NOMO-1 (cell line): ENCODE data around the gene ERBB4.

Source experiments
- DNase-seq, 2 experiments: peaks; one replicate each; lab custom pipeline; 2025; ENCODE audit not compliant: unreplicated experiment in 2 of 2; lab: John Stamatoyannopoulos, UW

ERBB4 gene

DNA sequence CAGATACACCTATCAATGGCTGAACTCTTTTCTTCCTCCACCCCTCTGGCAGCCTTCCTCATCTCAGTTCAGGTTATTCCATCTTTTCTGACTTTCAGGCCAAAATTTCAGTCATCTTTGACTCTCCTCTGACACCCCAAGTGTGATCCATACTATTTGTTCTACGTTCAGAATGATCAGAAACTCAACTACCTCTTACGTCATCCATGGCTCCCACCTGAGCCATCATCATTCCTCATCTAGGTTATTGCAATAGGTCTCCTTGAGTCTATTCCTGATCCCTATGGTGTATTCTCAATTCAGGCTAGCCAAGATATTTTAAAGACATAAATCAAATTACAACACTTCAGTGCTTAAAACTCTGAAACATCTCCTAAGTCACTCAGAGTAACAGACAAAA lies 589.7 kb downstream of the ERBB4 start:
- no peak for DNase-seq

GRCh38 chr2:211946960-211947359 lies 591.6 kb downstream of the ERBB4 start:
- DNase-seq = no peak

- no peak for DNase-seq
Measured at GRCh38 chr2:211944572-211944971, 594.0 kb downstream of the ERBB4 start.

GRCh38 chr2:211942153-211942552 lies 596.4 kb downstream of the ERBB4 start:
- DNase-seq = no peak

- no peak for DNase-seq
Measured at GRCh38 chr2:211941216-211941747, 597.3 kb downstream of the ERBB4 start.

DNA sequence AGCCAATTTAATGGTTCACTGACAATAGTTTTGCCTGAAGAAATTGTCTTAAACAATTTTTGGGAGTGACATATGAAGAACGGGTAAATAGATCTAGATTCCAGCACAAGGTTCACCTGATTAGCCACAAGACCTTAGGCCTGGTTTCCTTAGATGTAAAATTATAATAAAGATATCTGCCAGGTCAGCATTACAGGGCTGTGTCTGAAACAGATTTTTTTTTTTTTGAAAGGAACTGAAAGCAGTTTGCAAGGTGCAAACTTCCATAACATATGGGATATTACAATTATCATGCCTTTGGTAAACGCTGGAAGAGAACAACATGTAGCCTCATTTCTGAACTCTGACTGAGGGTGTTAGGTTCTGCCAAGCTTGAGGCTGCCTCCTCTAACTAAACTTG lies 599.4 kb downstream of the ERBB4 start:
- no peak for DNase-seq

DNA sequence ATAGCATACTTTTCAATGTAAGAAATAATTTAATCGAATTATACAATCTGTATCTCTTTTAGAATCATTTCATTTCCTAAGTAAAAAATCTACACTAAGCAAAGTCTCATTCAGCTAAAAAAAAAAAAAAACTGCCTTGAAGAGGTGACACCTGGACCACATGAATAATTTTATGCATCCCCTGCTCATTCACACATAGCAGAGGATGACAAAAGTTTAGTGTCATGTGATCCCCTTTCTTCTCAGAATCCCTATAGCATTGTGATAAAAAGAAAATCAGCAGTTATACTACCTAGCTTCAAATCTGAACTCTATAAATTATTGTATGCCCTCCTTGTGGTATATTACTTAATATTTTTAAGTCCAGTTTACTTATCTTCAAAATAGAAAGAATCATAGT lies 603.8 kb downstream of the ERBB4 start:
- DNase-seq = no peak

DNA sequence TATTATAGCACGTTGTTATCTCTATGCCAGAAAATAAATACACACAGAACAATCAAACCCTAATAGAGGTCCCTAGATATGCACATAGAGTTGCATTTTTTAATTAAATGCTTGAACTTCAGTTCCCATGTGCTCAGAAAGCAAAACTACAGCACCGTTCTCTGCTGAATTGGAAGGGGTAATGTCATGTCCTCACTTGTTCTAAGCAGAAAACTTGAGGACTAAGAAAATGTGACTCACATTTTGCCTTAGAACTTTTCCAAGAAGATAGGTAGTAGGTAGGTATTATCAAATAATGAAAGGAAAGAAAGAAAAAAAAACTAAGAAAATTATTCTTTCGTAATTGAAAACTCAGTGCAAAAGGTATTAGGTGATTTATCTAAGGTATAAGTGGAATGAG lies 607.3 kb downstream of the ERBB4 start:
- no peak for DNase-seq

GRCh38 chr2:211930331-211930730 lies 608.3 kb downstream of the ERBB4 start:
- DNase-seq = no peak

- DNase-seq = no peak
Measured at GRCh38 chr2:211928201-211928600, 610.4 kb downstream of the ERBB4 start.

- DNase-seq = no peak
Measured at GRCh38 chr2:211923019-211923418, 615.6 kb downstream of the ERBB4 start.

- DNase-seq = no peak
Measured at GRCh38 chr2:211903961-211904360, 634.6 kb downstream of the ERBB4 start.

DNA sequence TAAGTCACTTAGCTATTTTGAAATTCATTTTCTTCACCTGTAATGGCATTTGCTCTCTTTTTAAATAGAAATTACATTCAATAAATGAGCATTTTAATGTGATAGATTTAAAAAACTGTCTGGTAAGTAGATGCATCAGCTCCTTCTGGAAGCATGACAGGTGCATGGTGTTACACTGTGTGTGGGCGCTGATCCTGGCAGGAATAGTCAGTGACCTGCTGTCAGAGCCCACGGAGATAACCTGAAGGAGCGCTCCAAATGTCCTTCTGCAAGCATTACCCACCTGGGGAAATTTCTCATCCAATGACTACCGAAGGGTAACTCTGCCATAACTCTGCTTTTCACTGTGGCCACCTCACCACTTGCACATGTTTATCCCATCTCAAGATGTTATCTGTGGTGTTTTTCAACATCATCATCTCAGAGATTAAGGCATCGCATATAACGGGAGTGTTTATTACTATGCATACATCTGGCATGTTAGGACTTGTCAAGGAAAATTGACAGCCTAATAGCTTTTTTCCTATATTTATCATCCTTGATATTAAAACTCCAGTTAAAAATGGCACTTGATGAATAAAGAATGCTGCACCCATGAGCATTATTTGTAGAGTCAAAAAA lies 637.3 kb downstream of the ERBB4 start:
- no peak for DNase-seq

DNA sequence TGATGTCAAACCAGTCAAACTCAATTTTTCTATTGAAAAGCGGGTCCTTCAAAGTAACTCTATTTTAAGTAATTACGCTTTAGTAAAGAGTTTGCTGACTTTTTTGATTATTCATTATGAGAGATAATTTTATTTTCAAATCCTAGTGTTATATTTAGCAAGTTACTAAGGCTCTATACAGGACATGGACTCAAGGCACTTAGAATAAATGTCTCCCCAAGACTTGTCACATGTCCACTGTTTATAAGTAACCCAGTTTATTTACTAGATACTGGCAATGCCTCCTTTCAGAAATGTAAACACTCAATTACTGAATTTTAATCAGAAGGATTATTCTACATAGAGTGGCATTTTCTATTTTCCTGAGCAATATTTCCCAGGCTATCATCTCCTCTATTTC lies 638.1 kb downstream of the ERBB4 start:
- no peak for DNase-seq

DNA sequence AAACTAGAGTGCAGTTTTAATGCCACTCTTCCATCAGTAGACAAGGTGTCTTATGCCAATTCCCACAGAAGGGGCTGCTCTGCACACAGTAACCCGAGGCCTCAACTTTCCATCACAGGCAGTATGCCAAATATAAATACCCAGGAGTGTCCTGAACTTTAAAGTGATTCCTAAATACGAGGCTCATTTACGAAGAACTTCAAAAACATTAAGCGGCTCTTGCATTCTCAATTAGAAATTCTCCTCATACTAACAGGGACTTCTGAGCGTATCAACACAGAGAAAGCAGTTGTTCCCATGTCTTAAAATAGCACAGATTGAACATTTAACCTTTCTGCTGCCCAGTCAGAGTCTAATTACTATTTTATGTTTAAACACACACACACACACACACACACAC lies 638.6 kb downstream of the ERBB4 start:
- no peak for DNase-seq

GRCh38 chr2:211898702-211899101 lies 639.9 kb downstream of the ERBB4 start:
- DNase-seq = no peak

DNA sequence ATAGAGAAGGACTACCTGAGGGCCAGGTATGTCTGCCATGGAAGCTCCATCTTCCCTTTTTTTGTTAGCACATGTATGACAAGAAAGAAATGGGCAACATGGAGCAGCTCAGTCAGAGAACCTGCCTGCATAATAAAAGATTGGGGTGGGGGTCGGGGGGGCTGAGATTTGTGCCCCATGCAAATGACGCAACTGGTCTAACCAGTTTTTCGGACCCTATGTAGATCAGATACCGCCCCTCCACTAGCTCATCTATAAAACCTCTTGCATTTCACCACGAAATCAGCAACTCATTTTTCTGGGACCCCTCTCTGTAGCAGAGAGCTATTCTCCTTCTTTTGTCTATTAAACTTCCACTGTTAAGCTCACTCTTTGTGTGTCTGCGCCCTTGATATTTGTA lies 657.2 kb downstream of the ERBB4 start:
- no peak for DNase-seq

DNA sequence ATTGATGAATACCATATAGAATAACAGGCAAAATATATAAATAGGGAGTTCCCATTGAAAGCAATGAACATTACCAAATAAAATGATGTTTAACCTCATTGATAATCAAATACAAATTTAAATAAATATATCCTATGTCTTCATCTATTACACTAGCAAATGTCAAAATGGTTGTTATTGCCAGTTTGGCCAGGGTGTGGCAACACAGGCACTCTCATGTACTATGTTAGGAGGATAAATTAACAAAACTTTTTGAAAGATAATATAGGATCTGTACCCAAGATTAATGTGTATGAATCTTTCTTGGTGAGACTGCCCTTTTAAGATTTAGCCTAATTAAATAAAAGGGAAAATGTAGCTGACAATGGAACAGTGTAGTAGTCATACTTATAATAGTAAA lies 659.3 kb downstream of the ERBB4 start:
- DNase-seq = no peak

DNA sequence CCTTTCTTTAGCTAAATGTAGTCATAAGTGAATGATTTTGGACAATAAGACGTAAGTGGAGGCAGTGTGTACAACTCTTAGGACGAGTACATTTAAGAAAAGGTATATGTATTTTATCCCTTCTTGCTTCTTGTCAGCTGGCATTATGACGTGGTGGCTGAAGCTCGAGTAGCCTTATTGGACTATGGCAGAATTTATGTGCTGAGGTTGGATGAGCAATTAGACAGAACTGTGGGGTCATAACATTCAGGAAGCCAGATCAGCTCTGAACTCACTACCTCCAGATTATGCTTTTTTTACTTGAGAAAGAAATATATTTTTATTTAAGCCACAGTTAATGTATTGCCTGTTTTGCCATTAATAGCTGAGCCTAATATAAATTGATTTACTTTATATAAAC lies 661.5 kb downstream of the ERBB4 start:
- DNase-seq = no peak

GRCh38 chr2:211875488-211875887 lies 663.1 kb downstream of the ERBB4 start:
- no peak for DNase-seq

GRCh38 chr2:211868996-211869533 lies 669.5 kb downstream of the ERBB4 start:
- DNase-seq = no peak

DNA sequence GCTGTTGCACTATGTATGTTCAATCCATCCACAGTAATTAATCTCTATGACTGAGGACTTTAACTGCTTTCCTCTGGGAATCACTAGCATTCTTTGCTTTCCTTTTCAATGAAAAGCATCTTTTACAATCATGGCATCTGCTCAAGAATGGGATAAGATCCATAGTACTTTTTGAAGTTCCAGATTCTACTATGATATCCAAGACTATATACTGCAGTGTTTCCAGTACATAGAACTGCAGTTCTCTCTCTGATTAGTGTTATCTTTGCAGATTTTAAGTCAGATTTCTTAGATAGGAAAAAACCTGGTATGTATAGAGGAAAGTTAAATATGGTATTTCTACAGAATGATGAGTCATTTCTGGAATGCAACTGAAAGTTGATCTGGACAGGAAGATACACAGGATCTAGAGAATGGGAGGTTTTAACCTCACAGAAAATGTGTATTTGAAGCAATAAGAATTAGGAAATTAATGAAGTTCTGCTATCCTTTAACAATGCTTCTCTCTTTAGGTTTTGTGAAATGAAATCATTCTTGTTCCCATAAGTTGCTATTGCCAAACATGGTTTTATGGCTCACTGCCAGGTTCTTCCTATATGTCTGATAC lies 670.7 kb downstream of the ERBB4 start:
- no peak for DNase-seq
